Measurements from ENCODE around the gene NRIP1. TPM values are rescaled to one million over a fixed set of nuclear protein-coding genes. Genes with fewer than 3 reads are reported as not detected.

The NRIP1 gene
- total RNA-seq, 4 donors from 2014 or later: 38.5 to 63.7 (median 55.6) TPM

DNA sequence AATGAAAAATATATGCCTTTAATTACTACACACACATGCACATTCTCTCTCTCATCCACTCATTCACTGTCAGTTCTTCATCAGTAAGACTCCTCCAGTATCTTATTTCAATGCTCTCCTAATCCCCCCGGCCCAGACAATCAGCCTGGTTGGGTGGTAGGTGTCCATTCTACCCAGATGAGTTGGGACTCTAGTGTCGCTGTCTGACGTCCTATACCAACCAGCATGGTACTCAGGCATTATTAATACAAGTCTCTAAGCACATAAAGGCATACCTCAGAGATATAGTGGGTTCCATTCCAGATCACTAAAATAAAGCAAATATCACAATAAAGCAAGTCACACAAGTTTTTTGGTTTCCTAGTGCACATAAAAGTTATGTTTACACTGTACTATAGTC, 19.8 kb downstream of the NRIP1 start:
- intact Hi-C loops (cut with DNase I; ENCODE audit: low total_unique reads) (no loop called here), in situ Hi-C loops (cut with MboI; ENCODE audit: low pct_ligation_motif_present in 1 of 4, low pct_unique_long_range_greater_than_20kb in 1 of 4, low sequenced_read_pairs in 3 of 4) (no loop called here)
- Histone ChIP-seq H3K4me3 (no peak overlapping the region), H3K9me3 (no peaks in the 10 kb centered on the region), H3K27ac (no peak overlapping the region), H3K4me1 (peaks cover 7 to 29% (median 18%) of the 10 kb centered on the region in 4 donors), H3K36me3 (peaks cover 0 to 6% (median 0%) of the 10 kb centered on the region in 4 donors), H3K27me3 (no peaks in the 10 kb centered on the region)
- no peak for TF ChIP-seq POLR2A (IDR thresholded peaks at IDR 0.05)
- TF ChIP-seq, protein P1, sequence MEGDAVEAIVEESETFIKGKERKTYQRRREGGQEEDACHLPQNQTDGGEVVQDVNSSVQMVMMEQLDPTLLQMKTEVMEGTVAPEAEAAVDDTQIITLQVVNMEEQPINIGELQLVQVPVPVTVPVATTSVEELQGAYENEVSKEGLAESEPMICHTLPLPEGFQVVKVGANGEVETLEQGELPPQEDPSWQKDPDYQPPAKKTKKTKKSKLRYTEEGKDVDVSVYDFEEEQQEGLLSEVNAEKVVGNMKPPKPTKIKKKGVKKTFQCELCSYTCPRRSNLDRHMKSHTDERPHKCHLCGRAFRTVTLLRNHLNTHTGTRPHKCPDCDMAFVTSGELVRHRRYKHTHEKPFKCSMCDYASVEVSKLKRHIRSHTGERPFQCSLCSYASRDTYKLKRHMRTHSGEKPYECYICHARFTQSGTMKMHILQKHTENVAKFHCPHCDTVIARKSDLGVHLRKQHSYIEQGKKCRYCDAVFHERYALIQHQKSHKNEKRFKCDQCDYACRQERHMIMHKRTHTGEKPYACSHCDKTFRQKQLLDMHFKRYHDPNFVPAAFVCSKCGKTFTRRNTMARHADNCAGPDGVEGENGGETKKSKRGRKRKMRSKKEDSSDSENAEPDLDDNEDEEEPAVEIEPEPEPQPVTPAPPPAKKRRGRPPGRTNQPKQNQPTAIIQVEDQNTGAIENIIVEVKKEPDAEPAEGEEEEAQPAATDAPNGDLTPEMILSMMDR (IDR thresholded peaks at IDR 0.05): no peak
- TF ChIP-seq POLR2AphosphoS5 (IDR thresholded peaks at IDR 0.05): no peak
- TF ChIP-seq EP300 (IDR thresholded peaks at IDR 0.05; ENCODE audit: low read depth): no peak
- DNase-seq: no peak
- 93 to 94% methylated on average over 2 to 3 of the region's 3 CpGs for WGBS, 2 donors (ENCODE audit: low coverage in 1 of 2)

DNA sequence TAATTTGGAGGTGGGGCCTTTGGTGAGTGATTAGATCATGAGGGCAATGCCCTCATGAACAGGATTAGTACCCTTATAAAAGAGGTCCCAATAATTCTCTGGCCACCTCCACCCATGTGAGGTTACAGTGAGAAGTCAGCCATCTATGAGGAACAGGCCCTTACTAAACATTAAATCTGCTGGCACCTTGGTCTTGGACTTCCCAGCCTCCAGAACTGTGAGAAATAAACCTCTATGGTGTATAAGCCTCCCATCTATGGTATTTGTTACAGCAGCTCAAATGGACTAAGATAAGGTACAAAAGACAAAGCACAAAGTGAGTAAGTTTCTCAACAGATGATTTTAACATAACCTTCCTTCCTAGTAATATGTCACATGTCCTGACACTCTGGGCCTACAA, 22.3 kb downstream of the NRIP1 start:
- in situ Hi-C loops (cut with MboI; ENCODE audit: low pct_ligation_motif_present in 1 of 4, low pct_unique_long_range_greater_than_20kb in 1 of 4, low sequenced_read_pairs in 3 of 4) (no loop called here), intact Hi-C loops (cut with DNase I; ENCODE audit: low total_unique reads) (no loop called here)
- no peak for DNase-seq
- peaks cover 0 to 6% (median 0%) of the 10 kb centered on the region in 4 donors for H3K36me3 ChIP-seq
- H3K27me3 ChIP-seq: no peaks in the 10 kb centered on the region
- H3K4me3 ChIP-seq: no peak overlapping the region
- TF ChIP-seq EP300 (IDR thresholded peaks at IDR 0.05; ENCODE audit: low read depth) (no peak), POLR2AphosphoS5 (IDR thresholded peaks at IDR 0.05) (no peak), POLR2A (IDR thresholded peaks at IDR 0.05) (no peak)
- TF ChIP-seq, protein P1 (IDR thresholded peaks at IDR 0.05): no peak
- no peak overlapping the region for H3K27ac ChIP-seq
- H3K4me1 ChIP-seq: peaks cover 0 to 19% (median 4%) of the 10 kb centered on the region in 4 donors
- H3K9me3 ChIP-seq: no peaks in the 10 kb centered on the region

DNA sequence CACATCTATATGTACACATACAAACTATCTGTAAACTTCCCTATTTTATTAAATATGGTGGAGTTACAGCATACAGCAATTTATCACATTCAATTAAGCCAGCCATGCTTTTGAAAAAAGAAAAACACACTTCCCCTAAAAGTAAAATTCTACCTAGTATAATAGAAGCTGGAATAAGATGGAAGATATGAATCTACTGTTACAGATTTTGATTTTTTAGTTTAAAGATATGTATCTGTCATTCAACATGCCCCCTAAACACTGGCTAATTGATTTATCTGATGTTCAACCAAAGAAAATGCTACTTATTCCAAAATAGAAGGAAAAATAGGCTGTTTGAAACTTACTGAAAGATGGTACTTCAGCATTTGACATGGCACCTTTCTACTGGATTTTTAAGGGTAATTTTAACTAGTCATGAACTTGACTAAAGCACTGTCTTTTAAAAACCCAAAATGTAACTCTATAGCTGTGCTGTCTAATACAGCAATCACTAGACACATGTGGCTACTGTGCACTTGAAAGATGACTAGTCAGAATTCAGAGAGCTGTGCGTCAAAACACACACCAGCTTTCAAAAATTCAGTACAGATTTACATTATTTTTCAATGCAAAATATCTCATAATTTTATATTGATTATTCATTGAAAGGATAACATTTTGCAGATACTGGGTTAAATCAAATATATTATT, 25.0 kb downstream of the NRIP1 start:
- TF ChIP-seq, protein P1 (IDR thresholded peaks at IDR 0.05): no peak
- TF ChIP-seq EP300 (IDR thresholded peaks at IDR 0.05; ENCODE audit: low read depth) (no peak), POLR2AphosphoS5 (IDR thresholded peaks at IDR 0.05) (no peak), POLR2A (IDR thresholded peaks at IDR 0.05) (no peak)
- no peak for DNase-seq
- no peak overlapping the region for H3K27ac ChIP-seq
- H3K4me3 ChIP-seq: no peak overlapping the region
- peaks cover 2 to 44% (median 20%) of the 10 kb centered on the region in 4 donors for H3K4me1 ChIP-seq
- peaks cover 0 to 6% (median 0%) of the 10 kb centered on the region in 4 donors for H3K36me3 ChIP-seq
- H3K9me3 ChIP-seq: no peaks in the 10 kb centered on the region
- no peaks in the 10 kb centered on the region for H3K27me3 ChIP-seq
- intact Hi-C loops (cut with DNase I; ENCODE audit: low total_unique reads): no loop called here
- 83 to 95% methylated on average over 1 of the region's 1 CpG for WGBS, 2 donors (ENCODE audit: low coverage in 1 of 2)
- in situ Hi-C loops (cut with MboI; ENCODE audit: low pct_ligation_motif_present in 1 of 4, low pct_unique_long_range_greater_than_20kb in 1 of 4, low sequenced_read_pairs in 3 of 4): no loop called here

DNA sequence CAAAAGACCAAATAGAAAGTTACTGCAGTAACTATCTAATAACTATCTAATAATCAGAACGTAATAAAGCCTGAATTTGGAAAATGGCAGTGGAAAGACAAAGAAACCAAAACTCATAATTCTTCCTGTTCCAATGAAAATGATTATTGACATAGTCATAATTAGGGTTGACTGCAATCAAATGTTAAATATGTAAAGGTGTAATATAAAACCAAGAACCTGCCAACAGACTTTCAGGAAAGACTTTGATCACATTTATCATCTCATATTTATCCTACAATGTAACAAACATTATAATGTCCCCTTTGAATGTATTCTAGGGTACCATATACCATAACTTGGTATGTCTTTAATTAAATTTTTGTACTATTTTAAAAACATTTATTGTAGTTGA, 26.9 kb downstream of the NRIP1 start:
- WGBS, 2 donors (ENCODE audit: low coverage in 1 of 2): 54 to 71% methylated on average over 1 of the region's 1 CpG
- intact Hi-C loops (cut with DNase I; ENCODE audit: low total_unique reads) (no loop called here), in situ Hi-C loops (cut with MboI; ENCODE audit: low pct_ligation_motif_present in 1 of 4, low pct_unique_long_range_greater_than_20kb in 1 of 4, low sequenced_read_pairs in 3 of 4) (no loop called here)
- no peak overlapping the region for H3K4me3 ChIP-seq
- no peaks in the 10 kb centered on the region for H3K27me3 ChIP-seq
- no peak for DNase-seq
- peak overlapping the region in 2 of 4 donors; percentile 21 to 45 for H3K27ac ChIP-seq
- TF ChIP-seq, protein P1 (IDR thresholded peaks at IDR 0.05): no peak
- TF ChIP-seq POLR2A (IDR thresholded peaks at IDR 0.05) (no peak), POLR2AphosphoS5 (IDR thresholded peaks at IDR 0.05) (no peak), EP300 (IDR thresholded peaks at IDR 0.05; ENCODE audit: low read depth) (no peak)
- H3K9me3 ChIP-seq: no peaks in the 10 kb centered on the region
- H3K4me1 ChIP-seq: peaks cover 2 to 51% (median 31%) of the 10 kb centered on the region in 4 donors
- H3K36me3 ChIP-seq: peaks cover 0 to 6% (median 0%) of the 10 kb centered on the region in 4 donors

All from transverse colon (tissue), 4 donors.